Testis (tissue), 3 donors: ENCODE measurements around the gene ZNF217. TPM values are rescaled to one million over a fixed set of nuclear protein-coding genes. Genes with fewer than 3 reads are reported as not detected.
A peak's percentile ranks its signal among the peaks of the same experiment; 100 is the strongest.

Experiments
- DNase-seq: peaks from one replicate; pipeline ENCODE4 v3.0.0-alpha.2; 2019
- H3K27ac ChIP-seq, 2 donors: fragments of 200-600 bp; sonication (generic); one replicate each; pipeline ENCODE4 v1.5.1; 2019
- H3K27me3 ChIP-seq: fragments of 200-600 bp; sonication (generic); one replicate; pipeline ENCODE4 v1.5.1; 2019
- H3K36me3 ChIP-seq: fragments of 200-600 bp; sonication (generic); one replicate; pipeline ENCODE4 v1.5.1; 2017; ENCODE audit warnings: low read depth; ENCODE audit errors: missing control alignments
- H3K4me1 ChIP-seq: fragments of 200-600 bp; sonication (generic); one replicate; pipeline ENCODE4 v1.5.1; 2019
- H3K4me3 ChIP-seq, 2 donors: fragments of 200-600 bp; sonication (generic); one replicate each; pipeline ENCODE4 v1.5.1; 2017 to 2019
- H3K9me3 ChIP-seq: fragments of 200-600 bp; sonication (generic); one replicate; pipeline ENCODE4 v1.5.1; 2017
- CTCF ChIP-seq, 3 experiments: fragments of 450-650 bp in 2 of 3; fragments of 200-600 bp in 1 of 3; sonication (generic) in 1 of 3; IDR thresholded peaks; one replicate each; pipeline ENCODE4 v1.5.1; 2016 to 2019; ENCODE audit warnings: antibody characterized with exemption in 3 of 3, mild to moderate bottlenecking in 2 of 3, moderate library complexity in 1 of 3
- POLR2A ChIP-seq: fragments of 450-650 bp; IDR thresholded peaks from one replicate; pipeline ENCODE4 v1.6.1; 2017; ENCODE audit warnings: antibody characterized with exemption, mild to moderate bottlenecking, moderate library complexity
- WGBS, 2 donors: methylation state at CpG; one replicate each; pipeline ENCODE4 v1.1.5; 2018; 5-methylcytosine and 5-hydroxymethylcytosine counted together
- intact Hi-C: fragments of 100-400 bp; cut with DNase I; formaldehyde crosslinking; loops from one replicate; pipeline ENCODE4 v1.15.1; 2023; ENCODE audit warnings: low total_unique reads
- polyA plus RNA-seq: library from polyadenylated mRNA; stranded (reverse); fragments of 350-450 nt; fragmentation: Illumina TruSeq; extraction: RNeasy Lipid Tissue Mini Kit (QIAGEN cat#74804); gene quantifications from one replicate; pipeline ENCODE4 v1.2.3, GENCODE V29; 2014; ENCODE audit warnings: low read depth, low replicate concordance; ENCODE audit not compliant: insufficient read depth
- total RNA-seq, 2 donors: library from RNA; depleted of rRNA; stranded (reverse); fragments of >200 nt; gene quantifications; one replicate each; pipeline ENCODE4 v1.2.3, GENCODE V29; 2016

The ZNF217 gene
- total and polyA plus RNA-seq, 3 donors from 2014 or later = 47.3 to 61.2 (median 48.6) TPM

GRCh38 chr20:53579581-53580375 is 13.9 kb downstream of the ZNF217 start:
- Histone ChIP-seq H3K4me3 (no peak overlapping the region), H3K27ac (peak overlapping the region in 1 of 2 donors; percentile 17), H3K36me3 (no peaks in the 10 kb centered on the region), H3K27me3 (no peaks in the 10 kb centered on the region), H3K9me3 (no peaks in the 10 kb centered on the region), H3K4me1 (peaks cover 4% of the 10 kb centered on the region)
- intact Hi-C loops = loop anchor here (5.0 kb wide), 1 partner anchor 338 kb away; no protein-coding TSS in a partner anchor
- TF ChIP-seq CTCF (IDR thresholded peaks at IDR 0.05) (no peak), POLR2A (no peak)
- WGBS, 2 donors = 64 to 67% methylated on average over 10 of the region's 10 CpGs
- DNase-seq = no peak

GRCh38 chr20:53579266-53579580 is 14.4 kb downstream of the ZNF217 start:
- no peak overlapping the region for H3K4me3 ChIP-seq
- peak overlapping the region in 1 of 2 donors; percentile 17 for H3K27ac ChIP-seq
- H3K36me3 ChIP-seq = no peaks in the 10 kb centered on the region
- TF ChIP-seq CTCF (IDR thresholded peaks at IDR 0.05) = no peak
- no peak for TF ChIP-seq POLR2A
- H3K9me3 ChIP-seq = no peaks in the 10 kb centered on the region
- DNase-seq = no peak
- 52 to 76% methylated on average over 2 of the region's 2 CpGs for WGBS, 2 donors
- intact Hi-C loops = loop anchor here (5.0 kb wide), 1 partner anchor 338 kb away; no protein-coding TSS in a partner anchor
- no peaks in the 10 kb centered on the region for H3K27me3 ChIP-seq
- peaks cover 4% of the 10 kb centered on the region for H3K4me1 ChIP-seq

GRCh38 chr20:53578492-53579222 is 15.0 kb downstream of the ZNF217 start:
- Histone ChIP-seq H3K4me1 (peaks cover 4% of the 10 kb centered on the region), H3K9me3 (no peaks in the 10 kb centered on the region), H3K27ac (peak overlapping the region in 1 of 2 donors; percentile 48), H3K4me3 (no peak overlapping the region), H3K36me3 (no peaks in the 10 kb centered on the region), H3K27me3 (no peaks in the 10 kb centered on the region)
- 23 to 28% methylated on average over 10 of the region's 10 CpGs for whole genome bisulfite sequencing, 2 donors
- DNase-seq = peak; percentile 78
- TF ChIP-seq POLR2A = no peak
- TF ChIP-seq CTCF (IDR thresholded peaks at IDR 0.05) = peak; percentile 93 to 99 (median 98)
- intact Hi-C loops = loop anchor here (5.0 kb wide), 1 partner anchor 339 kb away; no protein-coding TSS in a partner anchor

- WGBS, 2 donors = 82 to 85% methylated on average over 12 of the region's 12 CpGs
- Histone ChIP-seq H3K4me3 (no peak overlapping the region), H3K9me3 (no peaks in the 10 kb centered on the region), H3K36me3 (no peaks in the 10 kb centered on the region), H3K27me3 (no peaks in the 10 kb centered on the region), H3K27ac (no peak overlapping the region), H3K4me1 (peaks cover 4% of the 10 kb centered on the region)
- intact Hi-C loops = loop anchor here (5.0 kb wide), 1 partner anchor 341 kb away; no protein-coding TSS in a partner anchor
- TF ChIP-seq CTCF (IDR thresholded peaks at IDR 0.05) (no peak), POLR2A (no peak)
- no peak for DNase-seq
Measured at GRCh38 chr20:53576586-53577318, 16.9 kb downstream of the ZNF217 start.
